Nephron progenitor cell (in vitro differentiated cells): Measurements from ENCODE around the gene ZACN.

Experiments
- DNase-seq: peaks from one replicate; pipeline ENCODE4 v3.0.0; 2021
- H3K27ac Mint-ChIP-seq: 2 replicates; pipeline ENCODE4 v1.8.0; 2021; ENCODE audit warnings: mild to moderate bottlenecking, moderate library complexity, mixed read lengths
- H3K27me3 Mint-ChIP-seq: 2 replicates; pipeline ENCODE4 v1.8.0; 2021; ENCODE audit warnings: mild to moderate bottlenecking, low read depth, mixed read lengths; ENCODE audit not compliant: poor library complexity
- H3K36me3 Mint-ChIP-seq: 2 replicates; pipeline ENCODE4 v1.8.0; 2021; ENCODE audit warnings: low read depth, mixed read lengths
- H3K4me1 Mint-ChIP-seq: 2 replicates; pipeline ENCODE4 v1.8.0; 2021; ENCODE audit warnings: mixed read lengths
- H3K4me3 Mint-ChIP-seq: 2 replicates; pipeline ENCODE4 v1.8.0; 2021; ENCODE audit warnings: mild to moderate bottlenecking, moderate library complexity, mixed read lengths
- H3K9me3 Mint-ChIP-seq: 2 replicates; pipeline ENCODE4 v1.8.0; 2021; ENCODE audit warnings: mild to moderate bottlenecking, moderate library complexity, mixed read lengths
- TF ChIP-seq, protein P1 (sequence below): fragments of 200-600 bp; sonication (generic); IDR thresholded peaks from 2 replicates; pipeline ENCODE4 v1.5.0; 2021; ENCODE audit warnings: antibody characterized with exemption

ZACN gene

DNA sequence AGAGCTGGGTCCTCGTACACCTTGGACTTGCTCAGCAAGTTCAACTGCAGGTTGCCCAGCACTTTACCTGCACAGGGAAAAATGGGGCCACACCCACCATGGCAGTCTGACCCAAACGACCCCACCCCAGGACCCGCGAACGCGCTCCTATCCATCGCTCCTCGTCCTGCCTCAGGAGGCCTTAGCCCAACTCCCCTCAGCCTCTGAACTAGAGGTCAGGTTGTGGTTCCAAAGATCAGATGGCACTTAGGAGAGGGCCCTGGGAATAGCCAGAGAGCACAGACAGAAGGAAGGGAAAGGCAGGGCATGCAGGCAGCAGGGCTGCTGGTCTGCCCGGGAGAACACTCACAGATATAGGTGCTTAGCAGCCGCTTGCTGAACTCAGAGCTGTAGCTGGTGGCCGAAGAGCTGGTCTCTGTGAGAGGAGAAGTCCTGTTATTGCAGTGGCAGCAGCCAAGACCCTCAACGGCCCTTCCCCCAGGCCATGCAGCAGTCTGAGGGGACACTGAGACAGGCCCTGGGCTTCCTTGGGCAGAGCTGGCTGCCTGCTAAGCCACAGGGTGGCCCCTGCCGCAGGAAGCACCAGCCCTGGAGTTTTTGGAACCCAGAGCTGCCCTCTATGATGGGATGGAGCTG, 6.9 kb downstream of the ZACN start:
- H3K4me1 Mint-ChIP-seq = peaks cover 25% of the 10 kb centered on the region
- peaks cover 5% of the 10 kb centered on the region for H3K27me3 Mint-ChIP-seq
- no peak overlapping the region for H3K4me3 Mint-ChIP-seq
- no peak for DNase-seq
- TF ChIP-seq, protein P1, sequence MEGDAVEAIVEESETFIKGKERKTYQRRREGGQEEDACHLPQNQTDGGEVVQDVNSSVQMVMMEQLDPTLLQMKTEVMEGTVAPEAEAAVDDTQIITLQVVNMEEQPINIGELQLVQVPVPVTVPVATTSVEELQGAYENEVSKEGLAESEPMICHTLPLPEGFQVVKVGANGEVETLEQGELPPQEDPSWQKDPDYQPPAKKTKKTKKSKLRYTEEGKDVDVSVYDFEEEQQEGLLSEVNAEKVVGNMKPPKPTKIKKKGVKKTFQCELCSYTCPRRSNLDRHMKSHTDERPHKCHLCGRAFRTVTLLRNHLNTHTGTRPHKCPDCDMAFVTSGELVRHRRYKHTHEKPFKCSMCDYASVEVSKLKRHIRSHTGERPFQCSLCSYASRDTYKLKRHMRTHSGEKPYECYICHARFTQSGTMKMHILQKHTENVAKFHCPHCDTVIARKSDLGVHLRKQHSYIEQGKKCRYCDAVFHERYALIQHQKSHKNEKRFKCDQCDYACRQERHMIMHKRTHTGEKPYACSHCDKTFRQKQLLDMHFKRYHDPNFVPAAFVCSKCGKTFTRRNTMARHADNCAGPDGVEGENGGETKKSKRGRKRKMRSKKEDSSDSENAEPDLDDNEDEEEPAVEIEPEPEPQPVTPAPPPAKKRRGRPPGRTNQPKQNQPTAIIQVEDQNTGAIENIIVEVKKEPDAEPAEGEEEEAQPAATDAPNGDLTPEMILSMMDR = no peak
- H3K36me3 Mint-ChIP-seq = peaks cover 22% of the 10 kb centered on the region
- H3K9me3 Mint-ChIP-seq = no peaks in the 10 kb centered on the region
- no peak overlapping the region for H3K27ac Mint-ChIP-seq

DNA sequence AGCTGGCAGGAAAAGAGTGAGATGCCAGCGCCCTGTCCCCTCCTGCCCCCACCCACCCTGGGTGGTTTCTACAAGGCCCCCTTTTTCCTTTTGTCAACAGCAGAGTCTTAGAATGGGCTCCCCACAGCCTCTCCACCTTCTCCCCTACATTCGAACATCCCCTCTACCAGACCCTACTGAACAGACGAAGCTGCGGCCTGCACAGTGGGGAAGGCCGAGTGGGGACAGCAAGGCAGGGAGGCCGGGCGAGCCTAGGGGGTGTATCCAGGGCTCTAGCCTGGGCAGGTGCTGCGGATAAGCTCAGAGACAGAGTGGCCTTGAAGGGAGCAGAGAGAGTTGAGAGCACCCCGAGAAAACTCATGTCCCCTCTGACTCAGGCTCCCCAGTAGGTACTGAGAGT, 7.4 kb downstream of the ZACN start:
- no peak for DNase-seq
- TF ChIP-seq, protein P1 = no peak
- Mint-ChIP-seq H3K36me3 (peaks cover 22% of the 10 kb centered on the region), H3K27ac (peak overlapping the region; percentile 57), H3K27me3 (peaks cover 3% of the 10 kb centered on the region), H3K9me3 (no peaks in the 10 kb centered on the region), H3K4me1 (peaks cover 20% of the 10 kb centered on the region), H3K4me3 (no peak overlapping the region)

DNA sequence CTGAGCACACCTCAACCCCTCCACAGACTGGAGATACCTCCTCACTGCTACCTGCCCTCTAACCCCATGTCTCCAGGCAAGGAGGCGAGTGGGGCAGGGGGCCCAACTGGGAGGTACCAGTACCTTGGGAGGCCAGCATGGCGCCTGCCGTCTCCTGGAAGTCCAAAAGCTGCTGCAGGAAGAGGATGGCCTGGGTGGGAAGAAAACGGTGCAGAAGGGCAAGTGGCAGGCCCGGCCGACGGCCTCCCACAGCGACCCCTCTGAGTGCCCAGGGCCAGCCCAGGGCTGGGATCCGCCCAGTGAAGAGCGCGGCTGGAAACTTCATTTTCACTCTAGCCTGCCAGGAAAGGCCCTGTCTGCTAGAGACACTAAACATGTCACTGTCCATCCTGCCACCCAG, 8.5 kb downstream of the ZACN start:
- Mint-ChIP-seq H3K4me3 (no peak overlapping the region), H3K36me3 (peaks cover 26% of the 10 kb centered on the region), H3K27ac (no peak overlapping the region), H3K27me3 (no peaks in the 10 kb centered on the region), H3K4me1 (peaks cover 13% of the 10 kb centered on the region), H3K9me3 (no peaks in the 10 kb centered on the region)
- TF ChIP-seq, protein P1 = no peak
- no peak for DNase-seq

DNA sequence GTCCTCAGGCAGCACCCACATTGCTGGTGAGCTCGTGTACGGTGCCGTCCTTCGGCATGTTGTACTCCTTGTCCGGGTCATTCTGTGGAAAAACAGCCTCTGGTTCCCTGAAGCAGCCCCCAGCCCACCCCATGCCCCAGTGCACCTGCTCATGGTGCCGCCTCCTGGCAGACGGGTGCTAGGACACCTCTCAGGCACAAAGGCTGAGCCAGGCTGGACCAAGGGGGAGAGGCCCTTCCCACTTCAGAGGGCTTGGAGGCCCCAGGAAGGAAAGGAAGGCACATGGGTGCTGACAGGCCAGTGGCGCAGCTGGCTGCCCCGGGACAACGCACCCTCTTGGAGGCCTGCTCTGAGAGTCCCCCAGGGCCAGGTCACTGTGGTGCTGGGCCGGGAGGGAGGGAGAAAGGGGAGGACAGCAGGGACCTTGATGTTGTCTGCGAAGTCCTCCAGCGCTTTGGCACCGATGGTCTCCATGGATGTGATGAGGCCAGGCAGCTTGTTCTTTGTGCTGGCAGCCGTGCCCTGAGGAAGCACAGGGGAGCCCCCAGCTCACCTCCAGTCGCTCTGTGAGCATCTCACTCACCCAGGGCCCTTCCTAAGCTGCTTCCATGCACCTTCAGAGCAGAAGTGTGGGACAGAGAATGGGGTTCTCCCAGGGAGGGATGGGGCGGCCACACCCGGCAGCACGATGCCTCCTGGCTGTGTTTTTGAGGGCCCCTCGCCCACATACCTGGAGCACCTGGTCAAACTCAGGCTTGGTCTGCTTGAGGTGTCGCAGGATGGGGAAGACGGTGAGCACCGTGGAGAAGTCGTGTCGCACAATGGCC, 9.3 kb downstream of the ZACN start:
- TF ChIP-seq, protein P1 = no peak
- Mint-ChIP-seq H3K9me3 (no peaks in the 10 kb centered on the region), H3K4me3 (no peak overlapping the region), H3K36me3 (peaks cover 26% of the 10 kb centered on the region), H3K4me1 (peaks cover 9% of the 10 kb centered on the region), H3K27ac (no peak overlapping the region), H3K27me3 (no peaks in the 10 kb centered on the region)
- DNase-seq = peak; percentile 32

DNA sequence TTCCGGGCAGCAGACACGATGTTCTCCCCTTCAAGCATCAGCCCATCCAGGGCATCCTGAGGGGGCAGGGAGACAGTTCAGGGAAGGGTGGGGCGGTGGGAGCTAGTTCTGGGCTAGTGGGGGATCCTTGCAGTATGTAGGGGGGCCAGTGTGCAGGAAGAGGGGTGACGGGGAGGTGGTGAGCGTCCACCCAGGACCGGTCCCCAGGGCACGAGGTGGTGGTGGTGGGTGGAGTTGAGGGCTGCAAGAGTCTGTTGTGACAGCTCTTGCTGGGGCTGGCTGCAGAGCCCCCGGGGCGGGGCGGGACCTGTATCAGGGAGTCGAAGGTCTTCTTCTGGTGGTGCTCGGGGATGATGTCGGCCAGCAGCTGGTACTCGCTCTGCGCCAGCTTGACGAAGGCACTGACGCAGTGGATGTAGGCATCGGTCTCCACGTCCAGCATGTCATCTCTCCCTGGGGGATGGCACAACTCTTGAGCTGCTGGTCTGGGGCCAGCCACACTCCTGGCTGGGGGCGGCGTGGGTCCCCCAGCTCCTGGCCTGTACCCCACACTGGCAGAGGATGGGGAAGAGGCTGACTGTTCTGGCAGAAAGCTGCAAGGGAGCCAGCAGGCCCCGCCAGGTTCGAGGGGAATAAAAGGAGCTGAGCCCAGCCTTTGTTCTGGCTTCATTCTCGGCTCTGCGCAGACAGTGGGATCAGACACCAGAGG, 10.0 kb downstream of the ZACN start:
- no peak for DNase-seq
- no peak overlapping the region for H3K27ac Mint-ChIP-seq
- no peaks in the 10 kb centered on the region for H3K9me3 Mint-ChIP-seq
- no peaks in the 10 kb centered on the region for H3K27me3 Mint-ChIP-seq
- peaks cover 9% of the 10 kb centered on the region for H3K4me1 Mint-ChIP-seq
- TF ChIP-seq, protein P1 = no peak
- H3K4me3 Mint-ChIP-seq = no peak overlapping the region
- peaks cover 31% of the 10 kb centered on the region for H3K36me3 Mint-ChIP-seq
